ENCODE results near the gene LCE2C. TPM values are rescaled to one million over a fixed set of nuclear protein-coding genes. Genes with fewer than 3 reads are reported as not detected.

Gene LCE2C
- total RNA-seq, 1 experiment from 2014 or later: not detected

GRCh38 chr1:152725261-152725660 lies 50.2 kb downstream of the LCE2C start:
- no peak for DNase-seq (ENCODE audit: low spot score)

Other genes starting within 250 kb of the LCE2C start
- not detected in 2 replicates for gene LCE5A, start 164.5 kb upstream of the LCE2C start, total RNA-seq (2014; rRNA removed; shearing (Covaris generic))
- not detected in 2 replicates for gene CRCT1, start 160.8 kb upstream of the LCE2C start, total RNA-seq (2014; rRNA removed; shearing (Covaris generic))
- not detected in 2 replicates for gene LCE3E, start 108.5 kb upstream of the LCE2C start, total RNA-seq (2014; rRNA removed; shearing (Covaris generic))
- gene LCE3D, start 94.8 kb upstream of the LCE2C start, total RNA-seq (2014; rRNA removed; shearing (Covaris generic)): not detected in 2 replicates
- not detected in 2 replicates for gene LCE3C, start 75.0 kb upstream of the LCE2C start, total RNA-seq (2014; rRNA removed; shearing (Covaris generic))
- gene LCE3B, start 61.5 kb upstream of the LCE2C start, total RNA-seq (2014; rRNA removed; shearing (Covaris generic)): not detected in 2 replicates
- gene LCE3A, start 52.2 kb upstream of the LCE2C start, total RNA-seq (2014; rRNA removed; shearing (Covaris generic)): not detected in 2 replicates
- not detected in 2 replicates for gene LCE2D, start 11.9 kb upstream of the LCE2C start, total RNA-seq (2014; rRNA removed; shearing (Covaris generic))
- not detected in 2 replicates for gene LCE2B, start 10.8 kb downstream of the LCE2C start, total RNA-seq (2014; rRNA removed; shearing (Covaris generic))
- gene LCE2A, start 23.1 kb downstream of the LCE2C start, total RNA-seq (2014; rRNA removed; shearing (Covaris generic)): not detected in 2 replicates
- gene LCE4A, start 32.9 kb downstream of the LCE2C start, total RNA-seq (2014; rRNA removed; shearing (Covaris generic)): not detected in 2 replicates
- not detected in 2 replicates for gene KPRP, start 82.7 kb downstream of the LCE2C start, total RNA-seq (2014; rRNA removed; shearing (Covaris generic))
- gene LCE1F, start 99.9 kb downstream of the LCE2C start, total RNA-seq (2014; rRNA removed; shearing (Covaris generic)): not detected in 2 replicates
- not detected in 2 replicates for gene LCE1E, start 111.0 kb downstream of the LCE2C start, total RNA-seq (2014; rRNA removed; shearing (Covaris generic))
- gene LCE1D, start 121.4 kb downstream of the LCE2C start, total RNA-seq (2014; rRNA removed; shearing (Covaris generic)): not detected in 2 replicates
- gene LCE1C, start 131.4 kb downstream of the LCE2C start, total RNA-seq (2014; rRNA removed; shearing (Covaris generic)): not detected in 2 replicates
- gene LCE1B, start 136.7 kb downstream of the LCE2C start, total RNA-seq (2014; rRNA removed; shearing (Covaris generic)): not detected in 2 replicates
- gene LCE1A, start 152.2 kb downstream of the LCE2C start, total RNA-seq (2014; rRNA removed; shearing (Covaris generic)): not detected in 2 replicates
- not detected in 2 replicates for gene LCE6A, start 167.6 kb downstream of the LCE2C start, total RNA-seq (2014; rRNA removed; shearing (Covaris generic))
- gene LCE7A, start 184.7 kb downstream of the LCE2C start, total RNA-seq (2014; rRNA removed; shearing (Covaris generic)): not detected in 2 replicates
- not detected in 2 replicates for gene SMCP, start 203.0 kb downstream of the LCE2C start, total RNA-seq (2014; rRNA removed; shearing (Covaris generic))
- gene IVL, start 233.3 kb downstream of the LCE2C start, total RNA-seq (2014; rRNA removed; shearing (Covaris generic)): not detected in 2 replicates

All from H4 (cell line).